Left cardiac atrium (tissue), 4 donors: Measurements from ENCODE around the gene GNPAT. TPM values are rescaled to one million over a fixed set of nuclear protein-coding genes. Genes with fewer than 3 reads are reported as not detected.
"Not testable (repeated sequence)": the region's sequence is repeated elsewhere in the genome, so short reads cannot be mapped to it uniquely, and the experiment has no call there.

Experiments used
- ATAC-seq, 2 donors: fragments of 200-7000 bp; cut with Tn5 transposase; one replicate each; pipeline ENCODE4 v1.9.1; 2020; ENCODE audit warnings: mild to moderate bottlenecking in 2 of 2, moderate library complexity in 2 of 2
- DNase-seq: peaks from one replicate; pipeline ENCODE4 v3.0.0-alpha.2; 2020
- intact Hi-C, 2 donors: fragments of 100-400 bp; cut with DNase I; formaldehyde crosslinking; loops; one replicate each; pipeline versions ENCODE4 v1.14.1 to v1.15.1; 2022 to 2023
- total RNA-seq, 2 donors: library from RNA; stranded (reverse); fragmentation: NEBNext Ultra II Directional; extraction: Animal tissue kit (Norgen Biotek cat#: 25700); gene quantifications; one replicate each; pipeline ENCODE4 v1.2.1, GENCODE V29; 2021
- donor health status: DM: no; HTN: yes; CAD: no.
- donor health status: DM: no; HTN: yes; CAD: no; lungs with severe emphysema.
- donor health status: DM: yes; HTN: yes; CAD: no.
- donor health status: Dilated cardiomyopathy.

GNPAT gene
- total RNA-seq, 2 donors from 2014 or later, result 43.7 to 46.8 TPM

DNA sequence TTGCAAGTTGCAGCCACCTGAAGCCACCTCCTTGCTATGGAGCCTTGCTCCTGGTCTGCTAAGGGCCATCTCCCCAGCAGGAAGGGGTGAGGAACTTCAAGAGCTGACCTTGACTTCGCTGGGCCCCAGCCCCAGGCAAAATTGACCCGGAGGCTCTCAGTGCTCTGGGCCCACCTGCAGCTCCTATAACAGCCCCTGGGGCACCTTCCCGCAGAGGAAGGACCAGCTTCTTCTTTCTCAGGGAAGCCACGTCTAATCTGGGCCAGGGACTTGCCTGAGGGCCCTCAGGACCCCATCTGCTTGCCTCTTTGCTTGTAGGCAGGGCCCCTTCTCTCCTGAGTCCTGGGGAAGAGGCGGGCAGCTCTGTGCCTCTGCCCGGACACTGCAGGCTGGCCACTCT is 30.9 kb upstream of the GNPAT start:
- DNase-seq, result no peak
- ATAC-seq, result no peak
- intact Hi-C loops, result loop anchor here (2.0 to 10.0 kb wide), 3 partner anchors 285 to 413 kb away; no protein-coding TSS in a partner anchor

DNA sequence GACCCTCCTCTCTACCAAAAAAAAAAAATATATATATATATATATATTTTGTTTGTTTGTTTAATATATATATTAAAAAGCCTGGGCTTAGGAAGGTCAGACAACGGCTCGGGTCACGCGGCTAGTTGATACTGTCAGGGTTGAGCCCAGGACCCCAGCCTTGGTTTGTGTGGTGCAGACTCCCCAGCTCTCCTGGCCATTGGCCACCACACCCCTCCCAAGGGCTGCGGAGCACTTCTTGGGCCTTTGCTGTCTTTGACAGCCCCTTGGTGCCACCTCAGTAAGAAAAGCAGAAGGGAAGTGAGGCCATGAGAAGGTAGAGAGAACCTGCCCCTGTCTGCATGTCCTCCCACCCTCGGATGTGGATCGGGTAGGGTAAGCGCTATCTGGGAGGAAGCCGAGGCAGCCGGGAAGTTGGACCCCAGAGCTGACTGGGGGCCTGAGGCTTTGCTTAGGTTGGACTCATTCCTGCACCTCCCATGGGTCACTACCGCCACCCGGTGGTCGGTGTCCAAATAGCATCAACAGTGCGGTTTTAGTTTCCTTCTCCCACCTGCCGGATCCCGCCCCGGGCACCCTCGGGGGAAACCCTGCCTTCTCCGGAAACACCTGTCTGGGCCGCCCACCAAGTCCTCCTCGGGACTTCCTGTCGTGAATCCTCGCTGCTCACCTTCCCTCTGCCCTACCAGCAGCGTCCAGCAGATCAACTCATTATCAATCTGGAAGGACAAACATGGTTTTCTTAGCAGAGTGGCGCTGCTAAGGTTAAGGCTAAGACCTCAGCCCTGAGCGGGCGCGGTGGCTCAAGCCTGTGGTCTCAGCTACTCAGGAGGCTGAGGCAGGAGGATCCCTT is 29.8 kb upstream of the GNPAT start:
- DNase-seq, result peak; percentile 75
- intact Hi-C loops, result loop anchor here (2.0 to 10.0 kb wide), 3 partner anchors 286 to 414 kb away; no protein-coding TSS in a partner anchor
- ATAC-seq, result peak; percentile 82 to 86

DNA sequence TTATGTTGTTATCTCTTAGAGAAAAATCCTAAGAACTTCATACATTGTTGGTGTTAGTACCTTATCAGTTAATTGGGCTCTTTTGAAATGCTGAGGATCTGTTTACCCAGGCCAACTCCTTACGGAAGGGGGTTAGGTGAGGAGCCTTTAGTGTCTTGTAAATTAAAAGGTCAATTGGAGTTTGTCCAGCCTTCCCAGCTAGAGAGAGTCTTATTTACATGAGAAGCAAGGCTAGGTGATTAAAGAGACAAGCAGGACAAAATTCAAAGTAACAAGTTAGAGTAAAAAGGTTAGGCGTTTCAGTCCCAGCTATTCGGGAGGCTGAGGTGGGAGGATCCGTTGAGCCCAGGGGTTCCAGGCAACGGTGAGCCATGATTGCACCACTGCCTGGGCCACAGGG is 28.7 kb upstream of the GNPAT start:
- not testable (repeated sequence) for ATAC-seq, DNase-seq
- intact Hi-C loops, result loop anchor here in 1 of 2 donors (10.0 kb wide), 1 partner anchor 288 kb away; no protein-coding TSS in a partner anchor

DNA sequence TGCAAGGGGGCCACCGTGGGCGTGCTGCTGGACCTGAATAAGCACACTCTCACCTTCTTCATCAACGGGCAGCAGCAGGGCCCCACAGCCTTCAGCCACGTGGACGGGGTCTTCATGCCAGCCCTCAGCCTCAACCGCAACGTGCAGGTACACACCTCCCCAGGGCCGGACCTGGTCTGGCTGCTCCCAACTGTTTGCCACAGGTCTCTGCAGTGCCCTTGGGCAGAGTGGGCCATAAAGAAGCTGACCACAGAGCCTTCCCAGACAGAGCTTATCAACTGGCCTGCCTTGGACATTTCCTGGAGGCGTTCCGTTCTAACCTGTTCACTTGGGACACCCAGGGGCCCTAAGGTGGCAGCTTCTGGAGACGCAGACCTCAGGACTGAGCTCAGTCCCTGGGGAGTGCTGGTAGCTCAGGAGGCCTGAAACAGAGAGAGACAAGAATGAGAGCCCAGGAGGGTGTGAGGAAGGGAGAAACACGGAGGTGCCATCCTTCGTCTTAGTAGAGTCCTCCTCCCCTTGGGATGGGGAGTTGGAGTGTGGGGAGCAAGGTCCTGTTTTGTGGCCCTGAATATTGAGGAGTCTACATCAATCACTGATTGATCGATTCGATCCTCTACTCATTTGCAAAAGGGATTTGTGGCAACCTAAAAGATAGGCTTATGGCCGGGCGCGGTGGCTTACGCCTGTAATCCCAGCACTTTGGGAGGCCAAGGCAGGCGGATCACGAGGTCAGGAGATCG is 27.0 kb upstream of the GNPAT start:
- intact Hi-C loops, result loop anchor here in 1 of 2 donors (10.0 kb wide), 1 partner anchor 289 kb away; no protein-coding TSS in a partner anchor
- ATAC-seq (no peak), DNase-seq (no peak)

DNA sequence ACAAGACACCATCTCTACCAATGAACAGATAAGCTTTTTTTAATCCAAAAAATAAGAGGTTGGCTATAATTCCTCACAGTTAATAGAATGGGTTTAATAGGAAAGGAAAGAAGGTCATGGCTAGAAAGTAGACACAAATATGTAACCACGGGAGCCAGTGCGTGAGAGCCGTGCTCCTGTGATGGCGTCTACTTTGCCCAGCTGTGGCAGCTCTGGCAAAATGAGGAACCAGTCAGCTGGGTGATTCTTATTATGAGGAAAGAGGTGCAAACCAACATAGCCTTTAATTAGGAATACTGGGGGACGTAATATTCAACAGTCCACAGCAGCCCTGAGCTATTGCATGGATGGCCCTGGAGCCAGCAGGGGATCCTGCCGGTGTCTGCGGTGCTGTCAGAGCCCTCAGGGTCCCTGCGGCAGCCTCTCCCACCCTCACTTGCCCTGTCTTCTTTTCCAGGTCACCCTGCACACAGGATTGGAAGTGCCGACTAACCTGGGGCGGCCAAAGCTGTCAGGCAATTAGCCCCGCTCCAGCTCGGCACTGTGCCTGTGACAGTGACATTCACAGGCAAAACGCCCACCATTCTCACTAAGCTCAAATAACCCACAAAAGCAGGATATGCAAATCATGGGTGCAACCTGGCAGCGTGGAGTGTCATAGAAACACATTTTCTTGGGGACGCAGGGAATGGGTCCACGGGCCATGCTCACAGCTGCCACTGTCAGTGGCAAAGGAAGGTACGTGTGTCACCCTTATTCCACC is 25.9 kb upstream of the GNPAT start:
- intact Hi-C loops, result loop anchor here in 1 of 2 donors (10.0 kb wide), 1 partner anchor 290 kb away; no protein-coding TSS in a partner anchor
- DNase-seq, result no peak
- no peak for ATAC-seq

DNA sequence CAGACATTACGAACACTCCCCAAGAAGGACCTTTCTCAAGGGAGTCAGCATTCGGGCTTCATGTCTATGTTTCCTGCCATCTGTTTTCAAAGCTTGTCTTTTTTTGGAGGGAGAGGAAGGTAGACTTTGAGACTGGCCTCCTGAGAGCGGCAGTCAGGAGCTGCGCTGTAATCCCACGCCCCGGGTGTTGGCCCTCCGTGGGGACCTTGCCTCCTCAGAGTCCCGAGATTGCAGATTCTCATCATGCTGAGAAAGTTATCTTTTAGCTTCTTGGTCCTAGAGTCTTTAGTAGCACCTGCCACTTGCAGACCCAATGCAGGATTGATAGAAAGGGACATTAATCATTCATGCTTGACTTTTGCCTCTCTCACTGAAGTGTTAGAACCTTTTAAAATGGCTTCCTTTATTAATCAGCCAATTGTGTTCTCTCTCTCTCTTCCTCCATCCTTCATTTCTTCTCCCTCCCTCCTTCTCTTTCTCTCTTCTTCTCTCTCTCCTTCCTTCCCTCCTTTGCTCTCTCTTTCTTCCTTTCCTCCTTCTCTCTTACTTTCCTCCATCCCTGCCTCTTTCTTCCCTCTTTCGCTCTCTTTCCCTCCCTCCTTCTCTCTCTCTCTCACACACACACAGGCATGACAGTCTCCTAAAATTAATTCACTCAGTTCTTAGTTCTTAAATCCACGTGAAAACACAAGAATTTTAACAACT is 25.2 kb upstream of the GNPAT start:
- DNase-seq, result no peak
- ATAC-seq, result no peak
- intact Hi-C loops, result loop anchor here in 1 of 2 donors (10.0 kb wide), 1 partner anchor 291 kb away; no protein-coding TSS in a partner anchor

DNA sequence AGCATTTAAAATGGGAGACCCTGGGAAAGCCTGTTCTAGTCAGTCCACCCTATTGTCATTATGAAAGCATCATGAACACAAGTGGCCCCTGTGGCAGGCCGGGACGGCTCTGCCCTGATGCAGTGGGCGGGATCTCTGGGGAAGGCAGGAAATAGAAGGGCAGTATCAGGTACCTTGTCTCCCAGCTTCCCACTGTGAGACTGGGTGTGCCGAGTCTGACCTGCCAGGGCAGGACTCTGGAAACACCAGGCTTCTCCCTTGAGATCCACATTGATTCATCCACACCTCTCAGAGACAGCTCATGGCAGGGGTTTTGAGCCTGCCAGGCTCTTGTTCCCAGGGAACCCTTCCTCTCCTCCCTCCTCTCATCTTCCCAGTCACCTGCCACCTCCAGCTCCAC is 24.5 kb upstream of the GNPAT start:
- ATAC-seq, result no peak
- no peak for DNase-seq
- intact Hi-C loops, result loop anchor here in 1 of 2 donors (10.0 kb wide), 1 partner anchor 292 kb away; no protein-coding TSS in a partner anchor

DNA sequence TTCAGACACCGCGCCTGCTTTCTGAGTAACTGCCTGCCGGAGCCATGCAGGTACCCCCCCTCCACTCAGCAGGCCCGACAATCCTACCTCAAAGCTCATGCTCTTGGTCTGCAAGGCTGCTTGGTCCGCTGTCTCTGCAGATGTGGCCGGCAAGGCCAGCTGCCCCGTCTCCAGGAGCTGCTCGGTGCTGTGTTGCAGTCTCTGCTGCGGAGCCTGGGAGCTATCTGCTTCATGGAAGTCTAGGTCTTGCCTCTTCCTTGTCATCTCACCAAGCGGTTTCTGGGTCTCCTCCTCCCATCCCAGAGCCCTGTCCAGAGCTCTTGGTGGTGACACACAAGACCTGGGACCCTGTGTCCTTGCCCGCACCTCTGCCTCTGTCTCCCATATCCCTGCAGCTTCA is 24.0 kb upstream of the GNPAT start:
- intact Hi-C loops, result loop anchor here in 1 of 2 donors (10.0 kb wide), 1 partner anchor 292 kb away; no protein-coding TSS in a partner anchor
- ATAC-seq, result no peak

DNA sequence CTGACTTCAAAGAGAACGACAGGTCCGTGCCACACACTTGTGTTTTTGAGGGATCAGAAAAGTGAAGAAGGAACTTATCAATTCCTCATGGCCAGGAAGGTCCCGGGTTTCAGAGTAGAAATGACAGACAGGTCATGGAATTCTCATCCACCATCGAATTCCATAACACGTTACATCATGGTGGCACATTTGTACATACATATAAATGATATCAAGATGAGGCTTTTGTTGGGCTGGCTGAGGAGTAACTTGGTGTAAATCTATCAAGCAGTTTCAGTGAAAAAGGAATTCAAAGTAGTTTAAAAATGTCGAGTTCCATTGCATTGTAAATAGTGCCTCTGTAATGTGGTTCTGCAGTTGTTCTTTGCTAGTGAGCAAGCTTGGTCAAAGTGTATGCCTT is 22.9 kb upstream of the GNPAT start:
- no peak for ATAC-seq
- DNase-seq, result no peak
- intact Hi-C loops, result loop anchor here in 1 of 2 donors (10.0 kb wide), 1 partner anchor 293 kb away; no protein-coding TSS in a partner anchor

More for the DNA sequence above, 24.0 kb upstream of the GNPAT start:
- DNase-seq, result no peak

DNA sequence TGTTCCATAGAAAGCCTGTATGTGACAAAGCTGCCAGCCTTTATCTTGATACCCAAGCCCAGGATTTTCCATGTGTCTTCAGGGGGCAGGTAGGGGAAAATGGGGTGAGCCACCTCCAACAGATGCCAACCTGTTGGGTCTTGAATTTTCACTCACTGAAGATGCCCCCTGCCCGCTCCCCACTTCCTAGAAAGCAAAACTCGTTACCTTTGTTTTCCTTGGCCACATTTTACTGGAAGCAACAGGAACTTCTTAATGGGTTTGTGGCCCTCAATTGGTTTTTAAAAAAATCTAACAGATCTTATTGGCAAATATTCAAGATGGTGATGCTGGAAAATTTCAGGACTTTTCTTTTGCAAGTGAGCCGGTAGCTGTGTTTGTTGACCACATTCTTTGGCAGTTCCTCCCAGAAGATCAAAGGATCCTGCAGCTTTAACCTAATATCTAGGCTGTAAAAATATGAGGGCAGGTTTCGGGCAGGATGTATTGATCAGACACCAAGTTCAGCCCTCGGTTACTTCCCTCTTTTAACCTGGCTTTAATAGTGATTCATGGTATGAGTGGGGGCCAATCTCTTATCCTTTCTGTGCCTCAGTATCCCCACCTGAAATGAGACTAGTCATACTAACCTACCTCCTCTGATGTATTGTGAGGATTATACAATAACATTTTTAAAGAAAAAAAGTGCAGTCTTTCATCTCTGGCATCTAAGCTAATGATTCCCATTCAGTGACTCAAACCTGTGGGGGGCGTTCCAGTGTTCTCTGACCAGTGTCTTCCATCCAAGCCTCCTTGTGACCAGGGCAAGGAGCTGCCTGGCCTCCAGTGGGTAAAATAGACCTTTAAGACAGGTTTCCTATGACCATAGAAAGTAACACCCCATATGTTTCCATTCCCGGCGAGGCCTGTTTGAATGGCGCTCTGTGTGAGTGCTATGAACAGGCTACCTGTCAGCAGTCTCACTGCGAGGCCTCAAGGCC is 21.3 kb upstream of the GNPAT start:
- ATAC-seq (no peak), DNase-seq (no peak)
- intact Hi-C loops, result loop anchor here in 1 of 2 donors (10.0 kb wide), 1 partner anchor 295 kb away; no protein-coding TSS in a partner anchor

DNA sequence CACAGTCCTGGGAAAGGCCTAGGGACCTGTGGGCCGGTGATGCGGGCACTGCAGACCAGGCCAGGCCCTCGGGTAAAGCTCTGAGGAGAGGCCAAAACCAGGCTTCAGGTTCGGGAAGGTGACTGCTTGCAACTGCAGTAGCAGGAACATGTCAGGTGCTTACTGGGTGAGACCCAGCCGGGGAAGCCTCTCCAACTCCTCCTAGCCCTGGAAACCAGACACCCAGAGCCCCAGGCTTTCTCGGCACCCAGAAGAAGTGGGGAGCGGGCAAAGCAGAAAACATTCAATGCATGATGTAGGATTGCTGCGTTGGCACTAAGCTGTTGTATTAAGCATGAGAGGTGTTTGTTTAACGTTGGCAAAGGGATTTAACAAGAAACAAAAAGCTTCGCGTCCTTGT is 20.2 kb upstream of the GNPAT start:
- ATAC-seq, result no peak
- DNase-seq, result no peak
- intact Hi-C loops, result no loop called here

DNA sequence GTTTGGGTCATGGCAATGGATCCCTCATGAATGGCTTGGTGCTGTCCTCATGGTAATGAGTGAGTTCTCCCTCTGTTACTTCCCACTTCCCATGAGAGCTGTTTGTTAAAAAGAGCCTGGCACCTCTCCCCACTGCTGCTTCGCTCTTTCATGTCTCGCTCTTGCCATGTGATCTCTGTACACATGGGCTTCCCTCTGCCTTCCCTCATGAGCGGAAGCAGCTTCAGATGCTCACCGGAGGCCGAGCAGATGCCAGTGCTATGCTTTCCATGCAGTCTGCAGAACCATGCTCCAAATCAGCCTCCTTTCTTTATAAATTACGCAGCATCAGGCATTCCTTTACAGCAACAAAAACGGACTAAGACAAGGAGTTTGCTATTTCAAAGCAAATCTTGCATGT is 14.9 kb upstream of the GNPAT start:
- no peak for ATAC-seq
- DNase-seq, result no peak
- intact Hi-C loops, result no loop called here

DNA sequence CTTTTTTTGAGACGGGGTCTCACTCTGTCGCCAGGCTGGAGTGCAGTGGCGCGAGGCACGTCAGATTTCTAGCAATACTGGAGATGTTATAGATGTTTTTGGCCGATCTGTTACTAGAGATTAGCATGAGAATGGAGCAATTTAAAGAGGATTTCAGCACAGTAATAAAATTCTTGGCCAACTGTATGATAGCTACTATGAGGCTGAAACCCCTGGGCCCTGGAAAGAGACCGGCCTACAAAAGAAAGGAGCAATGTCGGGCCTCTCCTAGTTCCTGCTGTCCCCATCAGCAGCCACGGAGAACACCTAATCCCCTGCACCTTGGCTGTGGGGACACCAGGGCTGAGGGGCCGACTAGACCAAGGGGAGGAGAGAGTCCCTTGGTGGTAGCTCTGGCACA is 9.5 kb upstream of the GNPAT start:
- intact Hi-C loops, result no loop called here

DNA sequence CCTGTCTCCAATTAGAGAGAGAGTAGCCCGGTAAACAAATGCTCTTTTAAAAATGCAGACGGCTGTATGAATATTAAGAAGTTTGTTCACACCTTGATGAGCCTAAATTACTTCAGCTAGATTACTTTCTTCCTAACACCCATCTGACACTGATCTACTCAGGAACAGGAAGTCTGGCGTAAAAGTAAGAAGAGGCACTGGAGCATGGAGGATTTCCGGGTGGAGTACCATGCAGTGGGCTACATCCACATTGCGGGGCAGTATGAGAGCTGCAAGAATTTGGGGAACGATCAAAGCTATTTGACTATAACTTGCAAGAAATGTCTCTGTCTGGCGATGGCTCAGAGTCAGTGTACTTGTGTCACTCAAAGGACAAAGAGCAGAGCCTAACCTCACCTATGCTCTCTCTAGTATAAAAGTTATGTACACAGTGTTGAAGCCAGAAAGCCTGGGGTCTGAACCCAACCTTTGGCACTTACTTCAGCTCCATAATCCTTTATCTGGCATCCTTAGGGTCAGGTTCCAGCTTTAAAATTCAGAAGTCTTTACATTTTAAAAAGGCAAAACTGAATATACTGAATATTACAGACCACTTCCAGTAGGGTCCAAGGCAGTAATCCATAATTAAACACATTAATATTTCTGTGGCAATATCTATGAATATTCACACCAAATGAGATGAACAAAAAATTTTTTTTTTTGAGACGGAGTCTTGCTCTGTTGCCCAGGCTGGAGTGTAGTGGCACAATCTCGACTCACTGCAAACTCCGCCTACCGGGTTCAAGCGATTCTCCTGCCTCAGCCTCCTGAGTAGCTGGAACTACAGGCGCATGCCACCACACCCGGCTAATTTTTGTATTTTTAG is 7.9 kb upstream of the GNPAT start:
- ATAC-seq (no peak), DNase-seq (no peak)
- intact Hi-C loops, result no loop called here

More for the DNA sequence above, 9.5 kb upstream of the GNPAT start:
- DNase-seq (no peak), ATAC-seq (no peak)

DNA sequence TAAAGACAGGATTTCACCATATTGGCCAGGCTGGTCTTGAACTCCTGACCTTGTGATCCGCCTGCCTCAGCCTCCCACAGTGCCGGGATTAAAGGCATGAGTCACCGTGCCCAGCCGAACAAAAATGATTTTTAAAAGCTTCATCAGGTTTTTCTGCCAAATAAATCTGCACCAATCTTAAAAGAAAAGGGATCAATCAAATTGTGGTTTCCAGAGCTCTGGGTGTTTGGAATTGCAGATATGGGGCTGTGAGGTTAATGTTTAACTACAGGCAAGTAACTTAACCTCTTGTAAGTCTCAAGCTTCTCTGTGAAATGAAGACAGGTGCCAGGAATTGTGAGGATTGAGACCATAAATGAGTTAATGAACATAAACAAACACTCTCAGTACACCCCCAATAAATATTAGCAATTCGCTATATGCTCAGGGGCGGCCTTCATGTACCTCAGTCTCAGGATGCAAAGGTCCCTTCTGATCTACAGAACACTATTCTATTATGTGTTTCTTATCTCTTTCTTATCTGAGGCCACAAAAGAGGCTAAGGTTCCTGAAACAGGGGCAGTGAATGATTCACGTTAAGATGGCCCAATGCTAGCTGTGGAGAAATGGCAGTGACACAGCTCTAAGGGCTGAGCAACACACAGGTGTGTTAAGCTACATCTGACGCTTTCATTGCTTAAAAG is 7.1 kb upstream of the GNPAT start:
- DNase-seq (no peak), ATAC-seq (no peak)
- intact Hi-C loops, result no loop called here

DNA sequence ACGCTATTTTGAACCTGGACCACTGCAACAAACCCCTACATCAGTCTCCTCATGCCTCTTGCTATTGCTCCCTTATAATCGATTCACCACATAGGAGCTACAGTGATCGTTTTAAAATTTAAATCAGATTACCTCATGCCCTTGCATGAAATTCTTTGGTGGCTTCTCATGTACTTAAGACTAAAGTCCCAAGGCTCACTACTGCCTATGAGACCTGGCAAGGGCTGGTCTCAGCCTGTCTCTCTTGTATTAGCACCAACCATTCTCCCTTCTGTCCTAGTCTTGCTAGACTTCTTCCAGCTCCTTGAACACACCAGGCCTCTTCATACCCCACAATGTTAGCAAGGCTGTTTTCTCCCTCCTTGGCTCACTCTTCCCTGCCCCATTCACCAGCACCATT is 6.5 kb upstream of the GNPAT start:
- ATAC-seq (no peak), DNase-seq (no peak)
- intact Hi-C loops, result no loop called here
